ENCODE data around the gene APOA1. TPM values are rescaled to one million over a fixed set of nuclear protein-coding genes. Genes with fewer than 3 reads are reported as not detected.

APOA1 gene
- total and polyA plus RNA-seq, 12 donors: 3.8 to 398 (median 70.5) TPM

DNA sequence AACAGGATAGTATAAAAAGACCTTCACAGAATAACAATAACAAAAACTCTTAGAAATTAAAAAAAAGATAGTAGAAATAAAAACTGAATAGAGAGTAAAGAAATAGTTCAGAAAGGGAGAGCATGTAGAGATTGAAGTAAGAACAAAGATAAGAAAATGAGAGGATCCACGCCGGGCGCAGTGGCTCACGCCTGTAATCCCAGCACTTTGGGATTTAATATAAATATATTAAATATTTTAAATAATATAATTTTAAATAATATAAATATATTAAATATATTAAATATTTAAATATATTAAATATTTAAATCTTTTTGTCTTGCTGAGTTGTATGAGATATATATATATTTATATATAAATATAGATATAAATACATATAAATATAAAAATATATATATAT is 25.3 kb downstream of the APOA1 start:
- ATAC-seq: no peak

DNA sequence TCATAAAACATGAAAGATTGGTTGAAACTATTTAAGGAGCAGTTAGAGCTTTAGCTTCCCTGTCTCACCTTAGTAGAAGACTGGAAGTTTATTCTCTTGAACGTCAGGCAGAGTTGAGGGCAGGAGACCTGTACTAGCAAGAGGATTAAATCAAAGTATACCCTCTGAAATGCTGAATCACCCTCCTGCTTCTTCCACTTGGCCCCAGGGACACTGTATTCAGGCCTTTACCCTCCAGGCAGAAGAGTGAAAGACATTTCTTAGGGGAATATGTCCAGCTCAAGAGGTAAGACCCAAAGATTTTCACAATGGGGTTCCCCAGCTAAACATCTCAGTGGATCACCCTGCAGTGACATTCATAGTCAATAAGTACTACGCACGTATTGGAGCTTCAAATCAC is 26.2 kb downstream of the APOA1 start:
- intact Hi-C loops (cut with DNase I): no loop called here
- ATAC-seq: no peak
- Histone ChIP-seq H3K4me3 (no peak overlapping the region), H3K4me1 (peaks cover 0 to 13% (median 0%) of the 10 kb centered on the region in 9 donors), H3K9me3 (peaks cover 0 to 4% (median 0%) of the 10 kb centered on the region in 11 donors), H3K27ac (no peak overlapping the region), H3K36me3 (no peaks in the 10 kb centered on the region), H3K27me3 (no peaks in the 10 kb centered on the region)
- TF ChIP-seq, protein P1, sequence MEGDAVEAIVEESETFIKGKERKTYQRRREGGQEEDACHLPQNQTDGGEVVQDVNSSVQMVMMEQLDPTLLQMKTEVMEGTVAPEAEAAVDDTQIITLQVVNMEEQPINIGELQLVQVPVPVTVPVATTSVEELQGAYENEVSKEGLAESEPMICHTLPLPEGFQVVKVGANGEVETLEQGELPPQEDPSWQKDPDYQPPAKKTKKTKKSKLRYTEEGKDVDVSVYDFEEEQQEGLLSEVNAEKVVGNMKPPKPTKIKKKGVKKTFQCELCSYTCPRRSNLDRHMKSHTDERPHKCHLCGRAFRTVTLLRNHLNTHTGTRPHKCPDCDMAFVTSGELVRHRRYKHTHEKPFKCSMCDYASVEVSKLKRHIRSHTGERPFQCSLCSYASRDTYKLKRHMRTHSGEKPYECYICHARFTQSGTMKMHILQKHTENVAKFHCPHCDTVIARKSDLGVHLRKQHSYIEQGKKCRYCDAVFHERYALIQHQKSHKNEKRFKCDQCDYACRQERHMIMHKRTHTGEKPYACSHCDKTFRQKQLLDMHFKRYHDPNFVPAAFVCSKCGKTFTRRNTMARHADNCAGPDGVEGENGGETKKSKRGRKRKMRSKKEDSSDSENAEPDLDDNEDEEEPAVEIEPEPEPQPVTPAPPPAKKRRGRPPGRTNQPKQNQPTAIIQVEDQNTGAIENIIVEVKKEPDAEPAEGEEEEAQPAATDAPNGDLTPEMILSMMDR (IDR thresholded peaks at IDR 0.05): no peak
- WGBS, 2 donors: 84 to 87% methylated on average over 3 of the region's 3 CpGs
- no peak for DNase-seq

More for the DNA sequence above, 25.3 kb downstream of the APOA1 start:
- Histone ChIP-seq H3K4me1 (peaks cover 0 to 13% (median 0%) of the 10 kb centered on the region in 9 donors), H3K36me3 (no peaks in the 10 kb centered on the region), H3K9me3 (peaks cover 0 to 4% (median 0%) of the 10 kb centered on the region in 11 donors), H3K4me3 (no peak overlapping the region), H3K27ac (no peak overlapping the region), H3K27me3 (no peaks in the 10 kb centered on the region)
- DNase-seq: no peak
- TF ChIP-seq, protein P1 (IDR thresholded peaks at IDR 0.05): no peak
- intact Hi-C loops (cut with DNase I): no loop called here
- WGBS, 2 donors: 79 to 93% methylated on average over 4 of the region's 4 CpGs

DNA sequence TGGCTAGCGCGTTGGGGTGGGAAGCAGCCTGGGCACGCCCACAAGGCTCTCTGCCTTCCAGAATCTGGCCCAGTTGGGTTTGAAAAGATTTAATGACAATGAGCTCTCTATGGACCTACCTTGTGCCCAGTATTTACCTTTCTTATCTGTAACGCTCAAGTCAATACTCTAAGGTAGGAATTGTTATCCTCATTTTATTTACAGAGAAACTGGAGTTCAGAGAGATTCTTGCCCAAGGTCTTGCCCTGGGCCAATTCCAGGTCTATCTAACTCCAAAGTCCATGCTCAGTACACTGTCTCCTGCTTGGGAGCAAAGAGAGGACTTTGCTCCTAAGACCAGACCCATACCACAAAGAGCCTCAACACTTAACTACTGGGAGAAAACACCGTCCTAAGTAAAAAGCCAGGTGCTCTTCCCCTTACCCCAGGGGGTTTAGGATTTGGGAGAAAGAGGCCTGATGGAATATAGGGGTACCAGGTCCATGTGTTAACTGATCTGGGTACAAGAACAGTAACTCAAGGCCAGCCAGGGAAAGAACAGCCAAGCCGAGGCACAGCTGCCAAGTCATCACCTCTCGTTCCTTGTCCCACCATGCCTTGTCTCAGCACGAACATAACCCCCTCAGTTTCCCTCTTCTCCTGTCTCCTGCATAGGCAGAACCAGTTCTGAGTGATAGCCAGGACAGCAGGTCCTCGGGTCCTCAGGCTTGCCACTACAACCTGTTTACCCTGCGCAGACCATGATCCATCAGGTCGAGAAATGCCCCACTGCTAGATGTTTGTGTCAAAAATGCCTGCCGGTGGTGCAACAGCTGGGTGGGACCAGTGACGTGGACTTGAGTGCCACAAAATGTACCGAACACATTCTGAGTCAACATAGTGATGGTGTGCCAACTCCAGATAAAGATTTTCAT is 28.9 kb downstream of the APOA1 start:
- TF ChIP-seq, protein P1 (IDR thresholded peaks at IDR 0.05): no peak
- no peaks in the 10 kb centered on the region for H3K27me3 ChIP-seq
- ATAC-seq: peak in 1 of 8 donors; percentile 37
- peaks cover 0 to under 1% (median 0%) of the 10 kb centered on the region in 9 donors for H3K4me1 ChIP-seq
- intact Hi-C loops (cut with DNase I): no loop called here
- H3K4me3 ChIP-seq: no peak overlapping the region
- no peak overlapping the region for H3K27ac ChIP-seq
- no peaks in the 10 kb centered on the region for H3K36me3 ChIP-seq
- peaks cover 0 to 4% (median 0%) of the 10 kb centered on the region in 11 donors for H3K9me3 ChIP-seq
- DNase-seq: no peak
- WGBS, 2 donors: 80 to 84% methylated on average over 14 of the region's 14 CpGs

DNA sequence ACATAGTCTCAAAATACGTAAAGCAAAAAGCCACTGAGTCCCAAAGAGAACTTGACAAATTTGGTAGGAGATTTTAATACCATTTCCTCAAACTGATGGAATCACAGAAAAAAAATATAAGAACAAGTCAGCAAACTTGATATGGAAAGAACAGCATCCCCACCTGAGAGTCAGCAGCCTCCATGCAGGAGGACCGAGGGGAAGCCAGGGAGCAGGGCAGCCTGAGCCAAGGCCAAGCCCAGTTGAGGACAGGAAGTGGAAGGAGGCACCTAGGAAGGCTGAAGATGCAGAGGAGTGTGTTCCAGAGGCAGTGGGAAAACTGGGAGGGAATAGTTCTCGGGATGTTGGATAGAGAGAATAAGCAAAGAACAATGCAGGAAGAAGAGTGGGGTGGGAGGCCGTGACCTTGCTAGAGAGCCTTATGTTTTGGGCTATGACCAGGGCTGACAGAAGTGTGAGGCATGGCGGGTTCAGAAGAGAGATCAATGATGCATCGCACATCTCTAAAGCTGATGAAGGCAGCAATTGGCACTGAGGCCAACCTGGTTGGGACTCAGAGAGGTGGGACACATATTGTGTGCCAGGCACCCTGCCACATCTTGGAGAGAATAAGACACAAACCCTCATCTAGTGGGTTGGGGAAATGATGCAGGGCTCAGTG is 29.7 kb downstream of the APOA1 start:
- ATAC-seq: no peak

More for the DNA sequence above, 29.7 kb downstream of the APOA1 start:
- TF ChIP-seq, protein P1 (IDR thresholded peaks at IDR 0.05): no peak
- no peak for DNase-seq
- no peak overlapping the region for H3K4me3 ChIP-seq
- no peaks in the 10 kb centered on the region for H3K4me1 ChIP-seq
- no peaks in the 10 kb centered on the region for H3K36me3 ChIP-seq
- no peaks in the 10 kb centered on the region for H3K9me3 ChIP-seq
- intact Hi-C loops (cut with DNase I): no loop called here
- WGBS, 2 donors: 87 to 90% methylated on average over 6 of the region's 6 CpGs
- no peak overlapping the region for H3K27ac ChIP-seq
- H3K27me3 ChIP-seq: no peaks in the 10 kb centered on the region

Data from heart right ventricle (tissue), 16 donors.